Measurements from ENCODE around the gene CYBC1. TPM values are rescaled to one million over a fixed set of nuclear protein-coding genes. Genes with fewer than 3 reads are reported as not detected.

The CYBC1 gene
- total RNA-seq, 3 donors from 2014 or later (not counting 1 experiment from before 2014, with no cell fraction given): 168 to 219 (median 192) TPM

GRCh38 chr17:82397449-82398335, 52.9 kb downstream of the CYBC1 start:
- Mint-ChIP-seq H3K4me1 (peaks cover 13 to 14% of the 10 kb centered on the region in 2 donors), H3K27me3 (ENCODE audit: low read depth in 2 of 2) (no peaks in the 10 kb centered on the region), H3K4me3 (no peak overlapping the region), H3K36me3 (no peaks in the 10 kb centered on the region), H3K27ac (no peak overlapping the region), H3K9me3 (no peaks in the 10 kb centered on the region)
- peaks cover 23% of the 10 kb centered on the region for H3K4me1 ChIP-seq (ENCODE audit: control insufficient read depth, insufficient read depth, low read length)
- H3K4me3 ChIP-seq (ENCODE audit: low read length): no peak overlapping the region
- WGBS (ENCODE audit: insufficient coverage): 94% methylated on average over 38 of the region's 38 CpGs
- no peaks in the 10 kb centered on the region for H3K27me3 ChIP-seq (ENCODE audit: control insufficient read depth, insufficient read depth, low read length)
- TF ChIP-seq, protein P1, sequence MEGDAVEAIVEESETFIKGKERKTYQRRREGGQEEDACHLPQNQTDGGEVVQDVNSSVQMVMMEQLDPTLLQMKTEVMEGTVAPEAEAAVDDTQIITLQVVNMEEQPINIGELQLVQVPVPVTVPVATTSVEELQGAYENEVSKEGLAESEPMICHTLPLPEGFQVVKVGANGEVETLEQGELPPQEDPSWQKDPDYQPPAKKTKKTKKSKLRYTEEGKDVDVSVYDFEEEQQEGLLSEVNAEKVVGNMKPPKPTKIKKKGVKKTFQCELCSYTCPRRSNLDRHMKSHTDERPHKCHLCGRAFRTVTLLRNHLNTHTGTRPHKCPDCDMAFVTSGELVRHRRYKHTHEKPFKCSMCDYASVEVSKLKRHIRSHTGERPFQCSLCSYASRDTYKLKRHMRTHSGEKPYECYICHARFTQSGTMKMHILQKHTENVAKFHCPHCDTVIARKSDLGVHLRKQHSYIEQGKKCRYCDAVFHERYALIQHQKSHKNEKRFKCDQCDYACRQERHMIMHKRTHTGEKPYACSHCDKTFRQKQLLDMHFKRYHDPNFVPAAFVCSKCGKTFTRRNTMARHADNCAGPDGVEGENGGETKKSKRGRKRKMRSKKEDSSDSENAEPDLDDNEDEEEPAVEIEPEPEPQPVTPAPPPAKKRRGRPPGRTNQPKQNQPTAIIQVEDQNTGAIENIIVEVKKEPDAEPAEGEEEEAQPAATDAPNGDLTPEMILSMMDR (IDR thresholded peaks at IDR 0.05): no peak
- no peaks in the 10 kb centered on the region for H3K9me3 ChIP-seq (ENCODE audit: control insufficient read depth, insufficient read depth, low read length)
- intact Hi-C loops (cut with micrococcal nuclease): no loop called here
- DNase-seq (no peak), ATAC-seq (no peak)
- peaks cover 6% of the 10 kb centered on the region for H3K36me3 ChIP-seq (ENCODE audit: control insufficient read depth, insufficient read depth, low read length)
- no peak overlapping the region for H3K27ac ChIP-seq (ENCODE audit: low read length)

GRCh38 chr17:82396601-82397435, 53.7 kb downstream of the CYBC1 start:
- Mint-ChIP-seq H3K27me3 (ENCODE audit: low read depth in 2 of 2) (no peaks in the 10 kb centered on the region), H3K27ac (no peak overlapping the region), H3K4me3 (no peak overlapping the region), H3K9me3 (no peaks in the 10 kb centered on the region), H3K4me1 (peaks cover 13 to 14% of the 10 kb centered on the region in 2 donors), H3K36me3 (no peaks in the 10 kb centered on the region)
- Histone ChIP-seq H3K4me1 (ENCODE audit: control insufficient read depth, insufficient read depth, low read length) (peaks cover 23% of the 10 kb centered on the region), H3K9me3 (ENCODE audit: control insufficient read depth, insufficient read depth, low read length) (no peaks in the 10 kb centered on the region), H3K4me3 (ENCODE audit: low read length) (no peak overlapping the region), H3K27me3 (ENCODE audit: control insufficient read depth, insufficient read depth, low read length) (no peaks in the 10 kb centered on the region), H3K36me3 (ENCODE audit: control insufficient read depth, insufficient read depth, low read length) (peaks cover 11% of the 10 kb centered on the region), H3K27ac (ENCODE audit: low read length) (no peak overlapping the region)
- intact Hi-C loops (cut with micrococcal nuclease): no loop called here
- 82% methylated on average over 18 of the region's 19 CpGs for WGBS (ENCODE audit: insufficient coverage)
- DNase-seq (no peak), ATAC-seq (no peak)
- TF ChIP-seq, protein P1 (IDR thresholded peaks at IDR 0.05): no peak

DNA sequence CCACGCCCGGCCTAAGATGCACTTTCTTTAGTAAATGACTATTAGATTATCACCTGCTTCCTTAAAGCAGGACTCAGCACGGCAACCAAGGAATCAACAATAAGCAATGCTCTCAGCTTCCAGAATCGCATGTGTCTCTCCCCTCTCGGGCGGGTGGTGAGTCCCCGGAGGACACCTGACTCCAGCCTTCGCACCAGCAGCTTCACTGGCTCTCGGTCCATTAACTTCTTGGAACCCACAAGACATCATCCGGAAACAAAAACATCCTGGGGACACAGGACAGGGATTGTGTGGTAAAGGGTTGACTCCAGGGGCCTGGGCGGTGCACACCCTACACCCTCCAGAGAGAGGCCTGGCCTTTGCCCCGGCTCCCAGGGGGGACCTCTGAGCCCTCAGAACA, 56.3 kb downstream of the CYBC1 start:
- intact Hi-C loops (cut with micrococcal nuclease): no loop called here
- H3K27me3 ChIP-seq (ENCODE audit: control insufficient read depth, insufficient read depth, low read length): no peaks in the 10 kb centered on the region
- DNase-seq (no peak), ATAC-seq (no peak)
- no peak overlapping the region for H3K4me3 ChIP-seq (ENCODE audit: low read length)
- Mint-ChIP-seq H3K27ac (no peak overlapping the region), H3K4me1 (peaks cover 3 to 4% of the 10 kb centered on the region in 2 donors), H3K27me3 (ENCODE audit: low read depth in 2 of 2) (no peaks in the 10 kb centered on the region), H3K36me3 (no peaks in the 10 kb centered on the region), H3K4me3 (no peak overlapping the region), H3K9me3 (no peaks in the 10 kb centered on the region)
- no peak overlapping the region for H3K27ac ChIP-seq (ENCODE audit: low read length)
- TF ChIP-seq, protein P1 (IDR thresholded peaks at IDR 0.05): no peak
- H3K36me3 ChIP-seq (ENCODE audit: control insufficient read depth, insufficient read depth, low read length): peaks cover 11% of the 10 kb centered on the region
- no peaks in the 10 kb centered on the region for H3K9me3 ChIP-seq (ENCODE audit: control insufficient read depth, insufficient read depth, low read length)
- no peaks in the 10 kb centered on the region for H3K4me1 ChIP-seq (ENCODE audit: control insufficient read depth, insufficient read depth, low read length)
- WGBS (ENCODE audit: insufficient coverage): 96% methylated on average over 12 of the region's 12 CpGs
